CMK (cell line): ENCODE measurements around the gene TPM3.
"Not testable (repeated sequence)": the region's sequence is repeated elsewhere in the genome, so short reads cannot be mapped to it uniquely, and the experiment has no call there.

Source experiments
- DNase-seq: peaks from one replicate; pipeline ENCODE4 v3.0.0-alpha.2; 2010; ENCODE audit warnings: low read depth

TPM3 gene

DNA sequence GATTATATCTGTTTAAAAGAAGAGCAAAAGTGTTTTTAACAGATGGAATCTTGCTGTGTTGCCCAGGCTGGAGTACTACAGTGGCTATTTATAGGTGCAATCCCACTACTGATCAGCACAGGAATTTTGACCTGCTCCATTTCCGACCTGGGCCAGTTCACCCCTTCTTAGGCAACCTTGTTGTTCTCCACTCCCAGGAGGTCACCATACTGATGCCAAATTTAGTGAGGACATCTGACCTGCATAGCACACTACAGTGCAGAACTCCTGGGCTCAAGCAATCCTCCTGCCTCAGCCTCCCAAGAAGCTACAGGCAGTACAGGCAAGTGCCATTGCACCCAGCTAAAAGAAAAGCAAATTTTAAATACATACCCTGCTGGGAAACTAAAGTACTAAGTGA, 25.7 kb downstream of the TPM3 start:
- DNase-seq: no peak

DNA sequence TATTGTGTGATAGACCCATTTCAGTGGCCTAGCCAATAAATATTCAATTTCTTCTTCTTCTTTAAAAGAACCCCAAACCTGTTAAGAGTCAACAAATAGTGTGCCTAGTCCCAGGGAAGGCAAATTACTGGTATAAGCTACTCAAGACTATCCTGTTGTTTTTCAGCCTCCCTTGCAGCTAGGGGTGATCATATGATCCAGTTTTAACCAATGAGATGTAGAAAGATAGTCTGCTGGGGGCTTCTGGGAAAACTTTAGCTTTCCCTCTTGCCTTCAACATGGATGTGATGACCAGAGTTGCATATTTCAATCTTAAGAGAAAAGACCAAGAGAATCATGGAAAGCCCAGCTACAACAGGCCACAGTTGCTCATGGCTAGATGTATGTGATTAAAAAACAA, 32.3 kb downstream of the TPM3 start:
- DNase-seq: no peak

DNA sequence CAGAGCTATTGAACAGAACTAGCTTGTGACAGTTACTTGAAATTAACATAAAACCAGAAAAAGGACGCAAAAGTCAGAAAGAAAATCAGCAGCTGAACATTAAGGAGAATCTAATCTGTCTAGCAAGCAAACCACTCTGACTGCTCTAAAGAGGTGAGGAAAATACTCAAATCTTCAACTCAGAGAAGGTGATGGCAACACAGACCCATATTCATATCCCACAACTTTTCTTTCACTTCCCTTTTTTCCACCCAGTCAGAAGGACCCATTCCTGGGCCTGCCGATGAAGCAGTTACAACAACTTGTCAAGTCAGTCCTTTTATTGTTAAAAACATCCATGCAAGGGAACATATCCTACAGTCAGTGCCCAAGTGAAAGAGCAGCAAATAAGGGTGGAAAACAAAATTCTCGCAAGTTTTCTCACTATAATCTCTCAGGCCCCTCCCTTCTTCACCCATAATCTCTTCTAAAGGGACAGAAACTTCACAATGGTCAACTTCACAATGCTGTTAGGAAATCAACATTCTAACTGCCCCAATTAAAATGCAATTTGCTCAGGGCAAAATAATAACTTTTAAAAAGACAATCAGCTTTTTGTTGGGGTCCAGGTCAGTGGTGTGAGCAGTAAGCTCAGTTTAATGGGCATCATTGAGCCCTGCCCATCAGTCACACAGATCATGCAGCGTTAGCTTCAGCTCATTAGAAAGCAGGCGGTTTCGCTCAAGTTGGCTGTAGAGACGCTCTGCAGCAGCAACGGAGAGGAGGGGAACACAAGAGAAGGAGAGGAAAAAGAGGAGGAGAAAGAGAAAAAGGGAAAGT, 33.4 kb downstream of the TPM3 start:
- no peak for DNase-seq

DNA sequence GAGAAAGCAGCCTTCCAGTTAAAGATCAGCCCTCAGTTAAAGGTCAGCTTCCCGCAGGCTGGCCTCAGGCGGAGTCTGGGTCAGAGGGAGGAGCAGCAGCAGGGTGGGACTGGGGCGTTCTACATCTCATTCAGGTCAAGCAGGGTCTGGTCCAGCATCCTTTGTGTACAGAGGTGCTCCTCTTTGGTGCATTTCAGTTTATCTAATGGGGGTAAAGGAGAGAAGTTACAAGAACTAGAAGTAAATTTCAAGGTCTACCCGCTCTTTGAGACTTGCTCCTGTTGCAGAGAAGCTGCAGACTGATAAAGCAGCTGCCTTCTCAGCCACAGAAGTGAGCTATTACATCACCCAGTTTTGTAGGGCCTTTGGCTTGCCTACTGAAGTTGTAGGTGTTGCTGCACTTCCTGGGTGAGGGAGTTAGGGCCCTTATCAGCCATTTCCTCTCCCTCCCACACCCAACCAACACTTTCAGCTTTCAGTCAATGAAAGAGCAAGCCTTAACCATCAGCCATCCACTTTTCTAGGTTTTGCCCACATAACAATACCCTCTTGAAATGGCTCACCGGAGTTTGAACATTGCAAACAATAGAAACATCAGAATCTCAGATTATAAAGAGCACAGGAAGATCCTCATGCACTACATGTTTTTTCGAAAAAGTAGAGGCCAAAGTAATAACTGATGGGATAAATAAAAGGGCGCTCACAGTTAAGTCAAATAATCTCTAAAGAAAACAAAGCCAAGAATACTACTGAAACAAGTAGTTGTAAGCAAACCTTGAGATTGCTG, 34.2 kb downstream of the TPM3 start:
- no peak for DNase-seq

DNA sequence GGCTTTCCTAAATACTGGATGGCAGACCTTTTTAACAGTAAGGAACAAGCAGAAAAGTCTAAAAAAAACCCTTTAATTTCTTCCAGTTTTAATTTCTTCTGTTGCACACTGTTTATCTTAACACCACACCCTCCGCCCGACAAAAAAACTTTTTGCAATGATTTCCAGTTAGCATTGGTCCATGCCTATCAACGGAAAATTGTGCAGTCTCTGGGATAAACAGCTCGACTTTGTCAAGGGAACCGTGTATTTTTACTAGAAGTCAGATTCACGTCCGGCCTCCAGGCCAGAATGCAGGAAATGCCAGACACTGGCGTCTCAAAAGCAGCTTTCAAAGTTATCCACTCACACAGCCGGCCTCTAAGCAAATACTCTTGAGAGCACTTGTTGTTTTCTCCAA, 36.6 kb downstream of the TPM3 start:
- no peak for DNase-seq

DNA sequence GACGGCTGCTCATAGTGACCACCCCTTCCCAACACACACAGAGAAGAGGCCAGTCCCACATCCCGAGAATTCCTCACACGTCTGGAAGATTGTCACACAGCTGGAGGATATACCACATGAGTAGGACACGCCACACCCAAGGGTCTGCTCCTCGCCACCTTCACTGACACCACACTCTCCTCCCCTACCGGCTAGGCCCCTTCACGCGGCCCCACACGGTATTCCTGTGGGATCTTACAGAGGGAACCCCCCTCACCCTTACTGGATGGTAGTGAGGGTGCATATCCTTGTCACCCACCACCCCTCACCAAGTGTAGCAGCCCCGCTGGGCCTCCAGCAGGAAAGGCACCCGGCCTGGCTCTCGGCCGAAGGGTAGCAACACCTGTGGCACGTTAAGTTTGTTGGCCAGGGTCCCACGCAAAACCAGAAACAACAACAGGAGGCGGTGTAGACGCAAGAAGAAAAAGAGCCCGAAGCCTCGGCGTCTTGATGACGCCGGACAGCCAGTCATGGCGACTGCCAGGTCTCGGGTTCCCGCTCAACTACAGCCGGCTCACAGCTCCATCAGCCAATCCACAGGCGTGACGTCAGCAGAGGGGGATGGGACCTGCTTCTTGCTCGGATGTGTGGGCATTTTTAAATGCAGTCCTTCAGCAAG, 37.2 kb downstream of the TPM3 start, which contains the start of gene NUP210L:
NUP210L (minus strand) TSS at position 540 of the 658 bp plus-strand sequence.
- no peak for DNase-seq

DNA sequence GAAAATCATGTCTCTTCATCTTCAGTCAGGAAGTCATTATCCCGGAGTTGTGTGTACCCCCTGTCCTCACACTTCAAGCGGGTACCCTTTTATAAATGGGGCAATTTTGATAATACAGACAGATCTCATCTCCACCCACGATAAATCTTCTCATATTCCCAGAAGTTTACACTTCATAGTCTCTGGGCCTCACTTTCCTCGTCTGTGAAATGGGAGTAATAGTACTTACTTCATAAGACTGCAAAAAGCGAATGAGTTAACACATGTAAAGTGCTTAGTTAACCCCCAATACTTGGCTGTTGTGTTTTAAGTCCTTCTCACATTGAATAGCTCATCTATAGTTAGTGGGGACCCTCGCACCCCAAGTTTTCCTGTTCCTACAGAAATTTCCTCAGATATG, 37.8 kb downstream of the TPM3 start:
- DNase-seq: no peak

DNA sequence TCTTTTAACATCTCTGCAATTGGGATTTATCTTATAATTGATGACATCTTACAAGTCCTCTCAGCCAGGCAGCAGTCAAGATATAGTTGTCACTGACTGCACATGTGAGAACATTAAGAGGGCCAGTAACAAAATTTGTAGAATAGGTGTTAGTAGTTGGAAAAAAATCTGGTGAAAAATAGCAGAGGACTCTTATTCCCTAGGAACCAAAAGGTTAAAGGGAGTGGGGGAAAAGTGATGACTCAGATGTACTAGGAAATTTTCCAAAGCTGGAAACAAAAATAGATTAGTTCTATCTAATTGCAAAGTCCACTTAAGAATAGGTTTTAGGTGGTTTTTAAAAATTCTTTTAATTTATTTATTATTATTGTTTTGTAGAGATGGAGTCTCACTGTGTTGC, 40.6 kb downstream of the TPM3 start:
- DNase-seq: no peak

DNA sequence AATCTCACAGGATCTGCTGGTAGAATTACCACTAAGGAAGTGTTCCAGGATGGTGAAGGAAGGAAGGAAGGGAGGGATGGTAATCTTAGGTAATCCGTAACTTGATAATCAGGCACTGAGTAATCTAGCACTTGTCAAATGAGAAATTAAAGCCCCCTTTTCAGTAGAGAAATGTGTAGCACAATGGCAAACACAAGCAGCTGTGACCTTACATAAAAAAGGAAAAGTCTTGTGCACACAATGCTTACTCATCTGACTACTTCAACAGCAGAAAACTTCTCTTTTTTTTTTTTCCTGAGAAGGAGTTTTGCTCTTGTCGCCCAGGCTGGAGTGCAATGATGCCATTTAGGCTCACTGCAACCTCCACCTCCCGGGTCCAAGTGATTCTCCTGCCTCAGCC, 43.1 kb downstream of the TPM3 start:
- DNase-seq: no peak

DNA sequence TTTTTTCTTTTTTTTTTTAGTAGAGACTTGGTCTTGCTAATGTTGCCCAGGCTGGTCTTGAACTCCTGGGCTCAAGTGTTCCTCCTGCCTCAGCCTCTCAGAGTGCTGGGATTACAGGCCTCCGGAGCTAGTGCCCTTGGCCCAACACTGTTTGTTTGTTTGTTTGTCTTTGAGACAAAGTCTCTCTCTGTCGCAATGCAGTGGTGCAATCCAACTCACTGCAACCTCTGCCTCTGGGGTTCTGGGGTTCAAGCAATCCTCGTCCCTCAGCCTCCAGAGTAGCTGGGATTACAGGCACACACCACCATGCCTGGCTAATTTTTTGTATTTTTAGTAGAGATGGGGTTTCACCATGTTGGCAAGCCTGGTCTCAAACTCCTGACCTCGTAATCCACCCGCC, 44.4 kb downstream of the TPM3 start:
- not testable (repeated sequence) for DNase-seq

DNA sequence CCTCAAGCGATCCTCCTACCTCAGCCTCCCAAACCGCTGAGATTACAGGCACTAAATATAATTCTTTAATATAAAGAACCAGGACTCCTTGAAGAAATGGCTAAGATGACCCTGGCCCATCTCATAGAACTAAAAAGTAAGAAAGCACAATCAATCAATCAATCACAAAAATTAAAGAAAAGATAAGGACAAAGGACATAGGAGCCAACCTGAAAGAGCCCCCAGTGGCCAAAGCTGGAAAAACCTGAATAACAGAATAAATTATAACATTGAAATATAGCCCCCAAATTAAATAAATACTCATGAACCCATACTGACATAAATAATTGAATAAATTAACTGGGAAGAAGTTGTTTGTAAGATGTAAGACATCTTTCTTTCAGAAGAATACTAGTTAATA, 45.9 kb downstream of the TPM3 start:
- no peak for DNase-seq

DNA sequence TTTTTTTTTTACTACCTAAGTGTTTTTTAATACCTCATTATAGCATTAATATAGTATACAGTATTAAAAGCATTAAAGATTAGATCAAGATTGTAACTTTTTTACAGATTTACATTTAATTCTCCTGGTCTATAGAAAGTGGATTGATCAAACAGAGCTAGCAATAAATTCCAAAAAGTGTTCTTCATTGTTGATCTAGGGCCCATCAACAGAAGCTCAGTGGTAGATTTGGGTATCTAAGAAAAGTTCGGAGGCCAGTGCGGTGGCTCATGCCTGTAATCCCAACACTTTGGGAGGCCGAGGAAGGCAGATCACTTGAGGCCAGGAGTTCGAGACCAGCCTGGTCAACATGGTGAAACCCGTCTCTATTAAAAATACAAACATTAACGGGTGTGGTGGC, 49.5 kb downstream of the TPM3 start:
- no peak for DNase-seq

DNA sequence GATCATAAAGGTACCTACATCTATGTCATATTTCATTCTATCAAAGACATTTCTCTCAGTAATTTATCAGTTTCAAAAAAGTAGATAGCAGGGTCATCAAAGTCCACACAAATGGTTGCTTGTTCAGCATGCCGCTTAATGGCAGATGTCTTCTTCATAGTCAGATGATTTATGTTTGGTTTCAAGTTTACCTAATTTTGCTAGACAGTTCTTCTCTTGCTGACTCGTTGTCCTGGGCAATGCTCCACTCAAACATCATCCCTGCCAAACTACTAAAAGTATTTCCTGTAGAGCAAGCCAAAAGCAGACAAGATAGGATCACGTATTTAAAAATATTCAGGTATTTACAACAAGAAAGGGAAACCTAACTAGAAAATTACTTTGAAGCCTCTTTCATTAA, 50.7 kb downstream of the TPM3 start:
- no peak for DNase-seq

DNA sequence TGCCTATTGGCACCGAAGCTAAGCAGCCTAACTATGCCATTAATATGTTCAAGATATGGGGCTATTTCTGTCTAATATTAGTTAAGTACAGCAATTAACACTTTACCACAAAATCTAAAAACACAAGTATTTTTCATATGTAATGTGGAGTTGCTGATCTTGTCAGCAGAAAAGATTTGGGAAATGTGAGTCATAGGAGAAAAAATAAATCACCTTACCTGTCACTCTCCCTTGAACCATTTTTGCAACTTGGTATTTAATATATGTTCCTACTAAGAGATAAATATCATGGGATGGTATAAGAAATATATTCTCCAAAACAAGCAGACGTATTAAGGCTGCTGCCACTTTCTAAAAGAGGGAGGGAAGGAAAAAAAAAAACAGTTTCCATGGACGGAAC, 54.0 kb downstream of the TPM3 start:
- no peak for DNase-seq

DNA sequence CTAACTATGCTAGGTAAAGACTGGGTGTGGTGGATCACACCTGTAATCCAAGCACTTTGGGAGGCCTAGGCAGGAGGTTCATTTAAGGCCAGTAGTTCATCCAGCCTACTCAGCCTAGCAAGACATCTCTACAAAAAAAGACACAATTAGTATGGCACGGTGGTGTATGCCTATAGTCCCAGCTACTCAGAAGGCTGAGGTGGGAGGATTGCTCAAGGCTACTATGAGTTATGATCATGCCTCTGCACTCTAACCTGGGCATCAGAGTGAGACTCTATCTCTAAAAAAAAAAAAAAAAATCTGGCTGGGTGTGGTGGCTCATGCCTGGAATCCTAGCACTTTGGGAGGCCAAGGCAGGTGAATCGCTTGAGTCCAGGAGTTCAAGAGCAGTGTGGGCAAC, 58.6 kb downstream of the TPM3 start:
- no peak for DNase-seq

DNA sequence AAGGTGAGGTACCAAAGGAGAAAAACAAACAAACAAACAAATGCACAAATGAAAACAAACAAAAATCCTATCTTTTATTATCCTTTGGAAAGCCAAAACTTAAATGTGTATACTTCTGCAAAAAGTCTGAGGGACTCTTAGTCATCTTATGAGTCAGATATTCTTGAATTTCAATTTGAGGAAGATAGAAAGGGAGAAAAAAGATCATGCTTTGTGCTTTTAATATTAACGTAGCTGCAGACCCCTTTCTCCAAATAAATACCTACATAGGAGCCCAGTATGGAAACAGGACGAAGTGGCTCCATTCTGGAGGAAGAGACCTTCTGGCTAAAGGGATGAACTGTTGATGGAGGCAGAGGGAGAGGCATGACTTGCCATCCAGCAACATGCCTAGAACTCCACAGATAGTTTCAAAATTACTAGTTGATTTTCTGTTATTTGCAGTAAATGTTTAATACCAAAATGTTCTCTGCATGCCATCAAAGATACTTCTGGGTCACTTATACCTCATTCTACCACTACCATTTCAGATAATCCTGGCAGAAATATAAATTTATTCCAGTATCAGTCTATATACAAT, 62.4 kb downstream of the TPM3 start:
- DNase-seq: no peak

DNA sequence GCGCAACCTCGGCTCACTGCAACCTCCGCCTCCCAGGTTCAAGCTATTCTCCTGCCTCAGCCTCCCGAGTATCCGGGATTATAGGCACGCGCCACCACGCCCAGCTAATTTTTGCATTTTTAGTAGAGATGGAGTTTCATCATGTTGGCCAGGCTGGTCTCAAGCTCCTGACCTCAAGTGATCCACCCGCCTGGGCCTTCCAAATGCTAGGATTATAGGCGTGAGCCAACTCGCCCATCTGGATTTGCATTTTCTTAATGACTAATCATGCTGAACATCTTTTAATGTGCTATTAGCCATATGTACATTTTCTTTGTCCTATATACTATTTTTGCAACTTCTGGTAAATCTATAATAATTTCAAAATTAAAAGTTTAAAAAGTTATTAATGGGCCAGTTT, 68.7 kb downstream of the TPM3 start:
- not testable (repeated sequence) for DNase-seq

DNA sequence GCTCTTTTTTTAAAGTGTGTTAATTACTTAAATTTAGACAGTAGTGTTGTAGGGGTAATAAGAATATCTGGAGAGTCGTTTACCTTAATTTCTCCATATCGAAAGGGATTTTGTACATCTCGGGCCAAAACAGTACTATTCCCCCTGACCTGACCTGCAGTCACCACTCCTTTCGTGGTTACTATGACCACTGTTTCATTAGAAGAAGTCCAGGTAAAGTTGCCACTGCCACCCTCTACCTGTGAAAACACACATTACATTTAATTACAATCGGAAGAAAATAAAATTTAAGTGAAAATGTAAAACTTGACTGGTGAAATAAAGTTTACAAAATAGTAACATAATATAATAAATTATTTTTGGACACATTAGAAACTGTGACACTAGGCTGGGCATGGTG, 74.3 kb downstream of the TPM3 start:
- no peak for DNase-seq

DNA sequence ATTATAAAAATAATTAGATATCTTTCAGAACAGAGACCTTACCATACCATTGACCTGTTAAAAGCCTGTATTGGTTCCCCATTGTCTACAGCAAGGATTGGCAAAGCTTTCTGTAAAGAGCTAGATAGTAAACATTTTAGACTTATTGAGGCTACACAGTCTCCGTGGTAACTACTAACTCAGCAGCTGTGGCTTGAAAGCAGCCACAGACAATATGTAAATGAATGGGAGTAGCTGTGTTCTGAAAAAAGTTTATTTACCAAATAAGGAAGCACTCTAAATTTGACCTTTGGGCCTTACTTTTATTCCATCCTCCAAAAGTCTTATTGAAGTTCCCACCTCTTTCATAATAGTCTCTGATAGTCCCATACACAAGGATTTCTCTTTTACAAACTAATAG, 76.7 kb downstream of the TPM3 start:
- DNase-seq: no peak
